ENCODE measurements around the gene ALG2. TPM values are rescaled to one million over a fixed set of nuclear protein-coding genes. Genes with fewer than 3 reads are reported as not detected.

ALG2 gene
- total RNA-seq, 1 donor: 27.5 TPM

DNA sequence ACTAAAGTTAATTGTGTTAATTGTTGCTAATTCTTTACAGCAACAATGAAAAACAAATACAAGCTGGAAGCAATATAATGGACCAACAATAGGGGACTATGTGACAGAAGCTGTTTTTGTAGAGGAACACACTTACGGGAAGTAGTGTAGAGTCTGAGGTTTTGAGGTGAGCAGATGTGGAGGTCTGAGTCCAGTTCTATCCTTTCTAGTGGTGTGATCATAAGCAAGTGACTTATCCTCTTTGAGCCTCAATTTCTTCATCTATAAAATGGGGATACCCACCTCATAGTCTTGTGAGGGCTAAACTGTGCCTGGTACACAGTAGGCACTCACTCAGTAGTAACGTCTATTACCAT is 28.3 kb downstream of the ALG2 start:
- peak in 1 of 3 donors; percentile 21 for DNase-seq (ENCODE audit: low read depth in 2 of 3, low spot score in 2 of 3)

DNA sequence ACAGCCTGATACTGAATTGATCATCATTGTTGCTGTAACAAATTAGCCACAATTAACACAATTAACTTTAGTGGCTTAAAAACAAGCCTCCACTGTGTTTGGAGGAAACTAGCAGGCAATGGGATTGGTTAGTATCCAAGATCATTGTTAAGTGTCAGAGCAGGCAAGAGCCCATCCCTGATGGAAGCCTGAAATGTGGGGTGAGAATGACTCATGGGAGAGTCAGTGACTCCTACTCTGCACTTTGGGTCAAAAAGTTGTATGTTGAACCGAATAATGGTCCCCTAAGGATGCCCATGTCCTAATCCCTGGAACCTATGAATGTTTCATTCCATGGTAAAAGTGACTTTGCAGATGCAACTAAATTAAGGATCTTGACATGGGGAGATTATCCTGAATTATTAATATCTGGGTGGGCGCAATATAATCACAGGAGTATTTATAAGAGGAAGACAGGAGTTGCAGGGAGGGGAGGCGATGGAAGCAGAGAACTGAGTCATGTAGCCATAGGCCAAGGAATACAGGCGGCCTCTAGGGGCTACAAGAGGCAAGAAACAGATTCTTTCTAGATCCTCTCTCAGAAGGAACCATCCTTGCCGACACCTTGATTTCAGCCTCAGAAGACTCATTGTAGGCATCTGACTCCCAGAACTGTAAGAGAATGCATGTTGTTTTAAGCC is 28.8 kb downstream of the ALG2 start:
- DNase-seq (ENCODE audit: low read depth in 2 of 3, low spot score in 2 of 3): peak in 1 of 3 donors; percentile 16

DNA sequence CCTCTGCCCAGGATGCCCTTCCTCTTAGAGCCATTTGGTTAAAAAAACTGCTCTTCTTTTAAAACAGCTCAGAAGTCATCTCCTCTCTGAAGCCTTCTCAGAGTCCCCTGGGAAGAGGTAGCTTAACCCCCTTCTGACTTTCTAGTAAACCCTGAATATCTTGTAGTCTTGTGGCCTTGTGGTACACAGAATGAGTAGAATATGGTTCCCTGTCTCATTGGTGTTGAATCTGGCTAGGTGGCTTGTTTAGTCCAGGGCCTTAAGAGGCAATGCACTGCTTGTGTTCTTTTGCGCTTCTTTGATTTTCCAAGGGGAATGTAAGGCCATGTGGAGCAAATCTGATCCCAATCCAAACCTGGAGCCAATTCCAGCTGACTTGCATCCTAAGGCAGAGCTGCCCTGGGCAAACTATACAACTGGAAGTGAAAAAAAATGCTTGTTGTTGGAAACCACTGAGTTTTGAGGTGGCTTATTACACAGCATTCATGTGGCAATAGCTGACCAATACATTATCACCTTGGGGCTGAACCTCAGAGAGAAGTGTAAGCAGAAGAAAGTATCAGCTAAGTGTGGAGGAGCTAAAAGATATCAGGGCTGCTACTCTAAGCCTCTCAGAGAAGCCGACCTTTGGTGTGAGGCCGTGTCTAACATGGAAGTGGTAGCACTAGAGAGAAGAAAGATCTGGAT is 31.0 kb downstream of the ALG2 start:
- no peak for DNase-seq (ENCODE audit: low read depth in 2 of 3, low spot score in 2 of 3)

DNA sequence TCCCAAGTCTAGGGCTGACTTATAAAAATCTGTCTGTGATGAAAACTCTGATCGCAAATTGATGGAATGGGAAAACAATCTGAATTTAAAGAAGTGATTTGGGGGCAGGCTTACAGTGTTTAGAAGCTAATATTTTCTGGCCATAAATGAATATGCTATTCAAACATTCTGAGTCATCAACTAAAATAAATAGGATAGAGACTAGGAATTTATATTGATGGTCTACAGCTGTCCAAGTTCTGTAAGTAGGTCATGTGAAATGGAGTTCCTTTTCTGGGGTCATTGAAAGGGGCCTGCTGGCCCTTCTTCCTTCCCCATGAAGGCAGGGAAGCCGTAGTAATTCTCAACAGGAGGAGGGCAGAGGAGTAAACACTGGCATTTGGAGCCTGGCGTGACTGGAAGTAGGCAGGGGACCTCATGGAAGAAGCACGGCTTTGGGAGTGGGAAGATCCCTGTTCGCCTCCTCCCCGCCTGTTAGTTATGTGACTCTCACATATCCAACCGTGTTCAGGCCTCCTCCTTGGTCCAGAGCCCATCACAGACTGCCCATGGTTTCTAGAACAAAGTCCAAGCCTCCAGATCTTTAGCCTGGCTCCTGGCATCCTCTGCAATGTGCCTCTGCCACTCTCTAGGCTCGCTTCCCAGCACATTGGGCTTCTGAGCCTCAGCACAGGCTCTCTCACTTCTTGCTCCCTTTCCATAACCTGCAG is 31.7 kb downstream of the ALG2 start:
- DNase-seq (ENCODE audit: low read depth in 2 of 3, low spot score in 2 of 3): no peak

DNA sequence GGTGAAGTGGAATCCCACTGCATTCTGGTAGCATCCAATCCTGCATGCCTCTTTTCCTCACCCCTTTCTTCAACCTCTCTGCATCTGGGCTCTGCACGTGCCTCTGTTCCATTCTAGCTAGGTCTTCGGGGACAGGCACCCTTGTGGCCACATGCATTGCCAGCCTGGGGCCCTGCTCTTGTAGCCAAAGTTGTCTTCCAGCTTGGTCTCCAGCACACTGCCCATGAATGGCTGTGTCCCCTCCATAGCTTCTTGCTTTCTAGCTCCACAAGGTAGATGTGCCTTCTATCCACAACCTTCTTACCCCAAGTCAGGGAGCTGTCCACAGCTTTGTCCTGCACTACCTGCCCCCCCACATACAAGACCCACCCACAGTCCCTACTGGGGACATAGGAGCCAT is 32.6 kb downstream of the ALG2 start:
- DNase-seq (ENCODE audit: low read depth in 2 of 3, low spot score in 2 of 3): no peak

DNA sequence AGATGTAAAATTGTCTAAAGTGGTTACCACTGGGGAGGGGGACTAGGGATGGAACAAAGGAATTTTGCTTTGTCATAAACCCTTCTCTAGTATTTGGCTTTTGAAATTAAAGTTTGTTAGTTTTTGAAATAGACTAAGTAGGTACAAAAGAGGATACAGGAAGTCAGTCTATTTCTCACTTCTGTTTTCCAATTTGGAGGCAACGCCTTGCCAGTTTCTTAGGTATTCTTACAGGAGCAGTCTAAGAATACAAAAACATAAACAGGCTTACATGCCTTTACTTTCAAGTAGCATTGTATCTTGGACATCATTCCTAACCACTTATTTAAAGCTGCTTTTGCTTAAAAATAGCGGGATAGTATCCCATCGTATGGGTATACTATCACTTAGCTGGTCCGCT is 34.4 kb downstream of the ALG2 start:
- DNase-seq (ENCODE audit: low read depth in 2 of 3, low spot score in 2 of 3): no peak

DNA sequence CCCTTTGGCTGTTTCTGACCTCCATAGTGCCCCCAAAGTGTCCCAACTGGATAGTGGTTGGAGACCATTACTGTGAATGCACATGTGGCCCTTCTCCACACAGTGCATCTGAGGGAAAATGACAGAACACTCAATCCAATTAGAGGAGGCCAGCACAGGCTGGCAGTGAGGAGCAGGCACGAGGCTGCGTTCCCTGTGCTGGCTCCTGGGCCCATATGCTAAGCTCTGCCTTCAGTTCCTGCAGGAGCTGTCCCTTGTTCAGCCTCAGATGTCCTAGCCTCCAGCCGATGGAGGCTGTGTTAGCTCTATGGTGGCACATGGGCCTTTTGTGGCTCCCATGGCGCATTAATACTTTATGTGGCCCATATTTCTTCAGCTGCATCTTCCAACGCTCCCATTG is 35.8 kb downstream of the ALG2 start:
- DNase-seq (ENCODE audit: low read depth in 2 of 3, low spot score in 2 of 3): no peak

DNA sequence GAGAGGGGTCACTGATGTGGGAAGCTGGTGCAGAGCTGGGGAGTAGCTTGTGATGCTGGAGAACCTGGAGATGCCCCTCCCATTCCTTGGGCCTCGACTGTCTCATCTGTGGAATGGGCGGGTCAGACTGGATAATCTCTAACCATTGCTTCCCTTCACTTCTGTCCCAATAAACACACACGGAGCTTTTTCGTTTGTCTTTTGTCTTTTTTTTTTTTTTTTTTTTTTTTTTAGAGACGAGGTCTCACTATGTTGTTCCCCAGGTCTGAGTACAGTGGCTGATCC is 36.5 kb downstream of the ALG2 start:
- DNase-seq (ENCODE audit: low read depth in 2 of 3, low spot score in 2 of 3): no peak

DNA sequence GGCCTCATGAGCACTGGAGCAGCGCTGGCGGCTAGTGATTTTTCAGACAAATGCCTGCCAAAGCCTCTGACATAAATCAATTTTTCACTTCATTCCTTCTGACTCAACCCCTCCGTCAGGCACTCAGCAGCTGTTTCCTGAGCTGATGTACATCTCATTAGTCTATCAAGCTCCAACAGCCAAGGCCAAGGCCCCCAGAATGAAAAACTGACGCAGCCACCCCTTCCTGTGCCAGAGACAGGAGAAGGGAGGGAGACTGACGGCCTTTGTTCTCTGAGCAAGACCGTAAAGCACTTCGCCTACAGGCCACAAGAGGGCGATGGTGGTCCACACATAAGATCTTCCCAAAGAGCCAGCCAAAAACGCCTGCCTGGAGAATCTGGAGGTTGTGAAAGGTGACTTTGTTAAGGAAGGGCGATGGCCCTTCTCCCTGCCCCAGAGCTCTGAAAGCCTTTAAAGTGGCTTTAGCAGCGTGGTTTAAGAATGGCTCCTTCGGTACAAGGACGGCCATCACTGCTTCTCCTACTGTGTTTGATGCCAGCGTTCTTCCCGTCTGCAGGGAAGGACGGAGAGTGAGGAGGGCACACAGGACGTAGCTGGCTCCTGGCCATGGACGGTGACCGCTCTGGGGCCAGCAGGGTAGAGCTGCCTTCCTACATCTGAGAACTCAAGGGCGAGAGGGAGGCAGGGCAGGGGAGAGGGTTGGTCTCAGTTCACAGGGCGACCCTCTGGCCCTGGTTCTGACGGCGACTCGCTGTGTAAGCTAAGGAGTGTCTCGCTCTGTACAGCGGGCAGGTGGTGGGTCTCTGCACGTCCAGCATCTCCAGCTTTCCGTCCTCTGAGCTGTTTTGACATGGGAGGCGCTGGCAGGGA is 37.0 kb downstream of the ALG2 start:
- DNase-seq (ENCODE audit: low read depth in 2 of 3, low spot score in 2 of 3): peak; percentile 50 to 98 (median 94)

DNA sequence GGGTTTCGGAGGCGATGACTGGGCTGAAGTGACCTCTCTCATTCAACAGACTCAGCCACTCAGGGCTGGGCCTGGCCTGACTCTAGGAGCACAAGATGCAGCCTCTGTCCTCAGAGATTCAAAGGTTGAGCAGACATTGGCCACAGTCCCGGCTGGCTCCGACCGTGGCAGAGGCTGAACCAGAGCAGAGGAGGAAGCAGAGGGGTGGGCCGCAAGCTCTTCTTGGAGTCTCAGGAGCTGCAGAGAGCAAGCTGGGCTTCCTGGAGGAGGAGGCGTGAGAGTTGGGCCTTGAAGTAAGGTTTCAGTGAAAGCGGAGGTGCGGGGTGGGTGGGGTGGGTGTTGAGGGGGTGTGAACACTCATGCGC is 37.6 kb downstream of the ALG2 start:
- DNase-seq (ENCODE audit: low read depth in 2 of 3, low spot score in 2 of 3): no peak

DNA sequence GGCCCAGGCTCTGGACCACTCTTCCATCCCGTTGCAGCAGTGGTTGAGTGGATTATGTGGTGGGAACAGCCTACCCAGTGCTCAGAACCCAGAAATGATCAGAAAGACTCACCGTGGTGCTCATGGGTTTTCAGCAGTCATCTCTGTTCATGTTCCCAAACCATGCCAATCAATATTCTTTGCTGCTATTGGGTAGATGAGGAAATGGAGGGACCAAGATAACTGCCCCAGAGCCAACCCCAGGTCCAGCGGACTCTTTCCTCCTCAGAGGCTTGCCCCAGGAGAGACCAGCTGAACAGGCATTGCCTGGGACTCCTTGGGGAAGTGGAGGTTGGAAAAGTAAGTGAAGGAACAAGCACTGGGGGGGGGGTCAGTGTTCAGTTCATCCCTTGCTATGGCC is 38.1 kb downstream of the ALG2 start:
- DNase-seq (ENCODE audit: low read depth in 2 of 3, low spot score in 2 of 3): no peak

DNA sequence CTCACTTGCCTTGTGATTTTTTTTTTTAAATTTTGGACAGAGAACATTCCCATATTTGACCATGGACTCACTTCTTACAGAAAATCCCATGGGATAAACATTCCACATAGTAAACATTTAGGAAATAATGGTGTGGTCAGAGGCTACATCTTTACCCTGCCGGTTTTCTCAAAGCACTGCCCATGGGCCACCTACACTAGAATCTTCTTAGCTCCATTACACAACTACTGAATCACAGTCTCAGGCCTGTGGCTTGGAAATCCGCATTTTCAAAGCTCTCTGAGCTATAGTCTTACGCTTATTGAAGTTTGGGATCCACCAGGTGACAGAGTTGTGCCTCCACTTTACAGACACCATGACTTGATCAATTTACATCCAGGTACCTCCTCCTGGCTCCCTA is 39.4 kb downstream of the ALG2 start:
- no peak for DNase-seq (ENCODE audit: low read depth in 2 of 3, low spot score in 2 of 3)

DNA sequence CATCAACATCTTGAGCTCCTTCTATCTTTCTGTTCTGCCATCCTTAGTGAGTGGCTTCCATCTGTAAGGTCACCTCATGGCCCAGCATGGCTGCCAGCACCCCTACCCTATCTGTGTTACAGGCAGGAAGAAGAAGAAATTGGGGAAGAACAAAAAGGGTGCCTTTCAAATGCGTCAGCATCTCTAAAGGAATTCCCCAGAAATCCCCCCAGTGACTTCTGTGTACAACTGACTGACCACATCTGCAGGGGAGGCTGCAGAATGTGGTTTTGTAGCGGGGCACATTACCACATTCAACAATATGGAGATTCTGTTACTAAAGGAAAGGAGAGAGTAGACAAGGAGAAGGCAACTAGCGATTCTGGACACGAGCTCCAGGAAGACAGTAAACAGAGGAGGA is 40.1 kb downstream of the ALG2 start:
- peak in 2 of 3 donors; percentile 86 for DNase-seq (ENCODE audit: low read depth in 2 of 3, low spot score in 2 of 3)

DNA sequence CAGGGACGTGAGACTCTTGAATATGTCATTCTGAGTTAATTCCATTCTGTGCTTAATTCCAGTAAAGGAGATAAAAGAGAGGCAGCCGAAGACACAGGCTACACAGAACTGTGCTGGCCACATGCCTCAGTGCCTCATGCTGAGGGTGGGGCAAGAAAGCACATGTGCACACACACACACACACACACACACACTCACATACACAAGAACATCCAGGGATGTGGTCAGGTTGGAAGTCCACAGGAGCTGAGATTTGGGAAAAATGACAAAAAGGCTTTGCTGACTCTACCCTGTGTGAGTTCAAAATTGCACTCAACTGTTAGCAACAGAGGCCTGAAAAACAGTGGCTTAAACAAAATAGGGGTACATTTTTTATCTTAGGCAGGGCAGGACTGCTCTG is 40.5 kb downstream of the ALG2 start:
- DNase-seq (ENCODE audit: low read depth in 2 of 3, low spot score in 2 of 3): no peak

DNA sequence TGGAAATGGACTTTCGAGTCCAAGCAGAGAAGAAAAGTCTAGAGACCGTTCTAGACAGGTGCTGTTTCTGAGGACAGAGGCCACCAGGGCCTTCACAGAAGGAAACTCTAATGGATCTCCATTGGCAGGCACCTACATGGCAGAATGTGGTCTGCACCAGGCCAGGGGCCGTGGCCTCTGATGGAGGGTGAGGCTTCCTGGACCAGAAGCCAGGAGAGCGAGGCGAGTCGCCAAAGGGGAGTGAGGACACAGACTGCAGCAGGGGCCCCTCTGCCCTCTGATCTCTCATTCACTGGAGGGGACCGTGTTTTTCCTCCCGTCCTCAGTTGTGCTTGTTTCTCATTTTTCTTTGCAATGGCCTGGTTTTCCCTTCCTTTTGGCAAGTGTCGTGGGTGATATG is 41.1 kb downstream of the ALG2 start:
- no peak for DNase-seq (ENCODE audit: low read depth in 2 of 3, low spot score in 2 of 3)

DNA sequence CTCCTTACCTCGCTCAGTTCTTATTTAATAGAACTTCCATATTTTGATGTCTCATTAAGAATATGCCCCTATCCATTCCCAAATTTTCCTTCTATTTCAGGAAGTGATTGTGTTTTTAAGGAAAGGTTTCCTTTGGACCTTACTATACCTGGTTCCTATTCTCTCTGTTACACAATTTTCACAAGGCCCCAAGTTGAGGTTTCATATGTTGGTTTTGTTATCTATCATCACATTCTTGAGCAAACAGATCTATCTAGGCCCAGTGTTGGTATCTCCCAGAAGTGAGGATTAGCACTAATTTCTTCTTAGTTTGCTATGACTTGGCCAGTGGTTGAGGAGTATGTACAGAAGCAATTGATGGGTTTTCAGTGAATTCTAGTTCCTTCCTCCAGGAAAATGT is 41.5 kb downstream of the ALG2 start:
- no peak for DNase-seq (ENCODE audit: low read depth in 2 of 3, low spot score in 2 of 3)

DNA sequence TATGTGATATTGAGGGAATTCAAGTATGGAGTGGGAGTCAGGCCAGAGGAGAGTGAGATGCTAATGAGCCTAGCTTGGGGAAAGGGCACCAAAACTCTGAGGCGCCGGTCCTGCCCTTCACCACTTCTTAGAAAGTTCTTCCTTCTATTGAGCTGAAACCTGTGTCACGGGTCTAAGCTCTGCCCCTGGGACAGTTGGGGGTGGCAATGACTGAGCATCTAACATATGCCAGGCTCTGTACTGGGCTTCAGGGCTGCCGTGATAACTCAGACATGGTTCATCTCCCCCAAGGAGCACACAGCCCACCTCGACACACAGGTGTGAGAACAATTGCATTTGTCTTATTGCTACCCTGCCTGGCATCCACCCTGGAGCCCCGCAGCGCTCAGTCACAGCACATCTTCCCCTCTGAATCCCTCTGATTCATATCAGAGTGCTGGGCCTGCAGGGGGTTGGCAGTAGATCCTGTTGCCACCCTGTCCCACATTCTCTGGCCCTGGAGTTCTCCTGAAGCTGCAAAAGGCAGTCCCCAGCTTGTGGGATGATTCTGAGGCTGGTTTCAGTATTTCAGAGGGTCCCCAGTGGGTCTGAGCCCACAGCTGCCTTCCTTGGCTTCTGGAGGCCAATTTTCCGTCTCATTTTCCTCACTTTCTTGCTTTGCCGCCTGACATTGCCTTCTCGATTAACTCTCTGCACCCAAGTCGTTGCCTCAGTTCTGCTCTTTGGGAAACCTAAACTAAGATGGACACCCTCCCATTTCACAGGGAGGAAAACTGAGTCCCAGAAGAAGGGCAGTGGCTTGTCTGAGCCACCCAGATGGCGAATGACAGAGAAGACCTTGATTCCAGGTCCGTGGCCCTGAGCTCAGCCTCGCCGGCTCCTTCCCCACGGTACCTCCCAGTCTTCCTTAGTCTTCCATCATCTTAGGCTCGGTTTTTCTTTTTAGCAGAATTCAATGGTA is 42.5 kb downstream of the ALG2 start:
- DNase-seq (ENCODE audit: low read depth in 2 of 3, low spot score in 2 of 3): no peak

DNA sequence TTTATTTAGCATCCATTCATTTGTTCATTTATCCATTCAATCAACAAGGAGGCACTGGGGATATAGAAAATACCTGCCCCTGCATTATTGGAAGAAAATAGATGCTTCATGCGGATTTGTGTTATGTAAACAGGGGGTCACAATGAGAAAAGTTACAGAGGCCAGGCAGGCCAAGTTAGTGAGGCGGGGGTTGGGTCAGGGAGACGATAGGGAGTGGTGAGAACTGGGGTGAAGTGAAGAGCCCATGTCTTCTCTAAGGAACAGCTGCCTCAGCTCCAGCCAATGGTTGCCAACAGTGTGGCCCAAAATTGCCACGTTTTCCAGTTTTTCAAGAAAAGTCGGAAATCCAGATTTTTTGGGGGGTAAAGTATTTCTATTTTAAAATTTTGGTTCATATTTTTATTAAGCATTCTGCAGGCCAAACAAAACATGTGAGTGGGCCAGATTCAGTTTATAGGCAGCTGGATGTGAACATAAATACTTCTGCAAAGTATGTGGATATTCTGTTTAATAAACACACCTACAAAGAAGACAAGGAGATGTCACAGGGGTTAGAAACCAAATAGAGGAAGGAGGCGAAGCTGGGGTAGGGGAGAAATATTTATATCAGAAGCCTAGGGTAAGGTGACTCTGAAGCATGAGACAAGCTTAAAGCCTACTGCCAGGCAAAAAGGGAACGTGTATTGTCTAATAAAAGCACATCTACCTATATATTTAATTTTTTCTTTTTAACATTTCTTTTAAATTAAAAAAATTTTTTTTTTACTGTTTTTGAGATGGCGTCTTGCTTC is 44.0 kb downstream of the ALG2 start:
- no peak for DNase-seq (ENCODE audit: low read depth in 2 of 3, low spot score in 2 of 3)

DNA sequence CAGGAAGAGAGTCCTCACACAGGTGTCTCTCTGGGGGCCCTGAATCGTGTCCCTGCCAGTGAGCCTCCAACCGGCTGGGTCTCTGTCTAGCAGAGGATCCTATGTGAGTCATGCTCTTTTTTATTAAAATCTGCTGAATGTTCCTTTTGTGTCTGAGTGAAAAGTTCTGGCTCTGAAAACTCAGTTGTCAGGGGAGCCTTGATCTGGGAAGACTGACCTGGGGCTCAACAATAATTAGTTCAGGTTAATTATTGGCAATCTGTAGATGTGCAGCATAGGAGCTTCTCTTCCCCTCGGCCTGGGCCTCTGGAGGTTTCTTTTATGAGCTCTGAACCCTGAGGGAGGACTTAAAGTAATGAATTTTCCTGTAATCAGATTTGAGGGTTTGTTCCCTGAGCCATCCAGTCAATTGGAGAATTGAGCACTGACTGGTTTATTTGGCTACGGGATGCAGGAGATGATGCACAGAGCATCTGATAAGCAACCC is 45.2 kb downstream of the ALG2 start:
- no peak for DNase-seq (ENCODE audit: low read depth in 2 of 3, low spot score in 2 of 3)

Measured in hematopoietic multipotent progenitor cell (in vitro differentiated cells).